ENCODE measurements around the gene COMMD10. TPM values are rescaled to one million over a fixed set of nuclear protein-coding genes. Genes with fewer than 3 reads are reported as not detected.

COMMD10 gene
- total RNA-seq, 2 experiments from 2014 or later = 26.0 to 27.6 TPM

- Mint-ChIP-seq H3K4me3 (no peak overlapping the region), H3K4me1 (ENCODE audit: low read depth) (no peaks in the 10 kb centered on the region), H3K27me3 (no peaks in the 10 kb centered on the region), H3K9me3 (peaks cover 6% of the 10 kb centered on the region), H3K27ac (no peak overlapping the region), H3K36me3 (ENCODE audit: low read depth) (peaks cover 70% of the 10 kb centered on the region)
- H3K36me3 ChIP-seq (ENCODE audit: insufficient read depth, low read length) = no peaks in the 10 kb centered on the region
- H3K9me3 ChIP-seq (ENCODE audit: control insufficient read depth in 1 of 2, insufficient read depth in 1 of 2, low read length in 2 of 2) = no peaks in the 10 kb centered on the region
- POLR2A ChIA-PET = no interaction called here
- DNase-seq (no peak), ATAC-seq (ENCODE audit: poor library complexity) (no peak)
- H3K27ac ChIP-seq (ENCODE audit: low read depth in 1 of 2, low read length in 2 of 2) = no peak overlapping the region
- no peak overlapping the region for H3K4me3 ChIP-seq (ENCODE audit: low read length)
- no peaks in the 10 kb centered on the region for H3K27me3 ChIP-seq (ENCODE audit: control insufficient read depth in 1 of 2, insufficient read depth in 2 of 2, low read length in 2 of 2)
- CTCF ChIA-PET = no interaction called here
- H3K4me1 ChIP-seq (ENCODE audit: insufficient read depth, low read length) = no peaks in the 10 kb centered on the region
- intact Hi-C loops (cut with DNase I, micrococcal nuclease) = no loop called here
- no peak for TF ChIP-seq CTCF (IDR thresholded peaks at IDR 0.05)
These were observed 149.9 kb downstream of the COMMD10 start for GRCh38 chr5:116234681-116235080.

- H3K36me3 Mint-ChIP-seq (ENCODE audit: low read depth) = peaks cover 88% of the 10 kb centered on the region
- no peaks in the 10 kb centered on the region for H3K27me3 Mint-ChIP-seq
- no peaks in the 10 kb centered on the region for H3K27me3 ChIP-seq (ENCODE audit: control insufficient read depth in 1 of 2, insufficient read depth in 2 of 2, low read length in 2 of 2)
- H3K4me3 ChIP-seq (ENCODE audit: low read length) = no peak overlapping the region
- ATAC-seq (ENCODE audit: poor library complexity) (no peak), DNase-seq (no peak)
- POLR2A ChIA-PET = no interaction called here
- H3K36me3 ChIP-seq (ENCODE audit: insufficient read depth, low read length) = no peaks in the 10 kb centered on the region
- no peak for TF ChIP-seq CTCF (IDR thresholded peaks at IDR 0.05)
- CTCF ChIA-PET = no interaction called here
- H3K4me1 Mint-ChIP-seq (ENCODE audit: low read depth) = no peaks in the 10 kb centered on the region
- H3K9me3 Mint-ChIP-seq = peaks cover 11% of the 10 kb centered on the region
- no peak overlapping the region for H3K27ac ChIP-seq (ENCODE audit: low read depth in 1 of 2, low read length in 2 of 2)
- no peak overlapping the region for H3K4me3 Mint-ChIP-seq
- no peak overlapping the region for H3K27ac Mint-ChIP-seq
- intact Hi-C loops (cut with DNase I, micrococcal nuclease) = no loop called here
- no peaks in the 10 kb centered on the region for H3K9me3 ChIP-seq (ENCODE audit: control insufficient read depth in 1 of 2, insufficient read depth in 1 of 2, low read length in 2 of 2)
- no peaks in the 10 kb centered on the region for H3K4me1 ChIP-seq (ENCODE audit: insufficient read depth, low read length)
These were observed 153.2 kb downstream of the COMMD10 start for GRCh38 chr5:116237917-116238500.

GRCh38 chr5:116242343-116242742, 157.5 kb downstream of the COMMD10 start:
- POLR2A ChIA-PET = no interaction called here
- ATAC-seq (ENCODE audit: poor library complexity) (no peak), DNase-seq (no peak)
- H3K4me1 ChIP-seq (ENCODE audit: insufficient read depth, low read length) = no peaks in the 10 kb centered on the region
- H3K4me3 ChIP-seq (ENCODE audit: low read length) = no peak overlapping the region
- intact Hi-C loops (cut with DNase I, micrococcal nuclease) = no loop called here
- H3K27ac ChIP-seq (ENCODE audit: low read depth in 1 of 2, low read length in 2 of 2) = no peak overlapping the region
- H3K27me3 ChIP-seq (ENCODE audit: control insufficient read depth in 1 of 2, insufficient read depth in 2 of 2, low read length in 2 of 2) = no peaks in the 10 kb centered on the region
- Mint-ChIP-seq H3K27ac (no peak overlapping the region), H3K27me3 (no peaks in the 10 kb centered on the region), H3K9me3 (peaks cover 23% of the 10 kb centered on the region), H3K36me3 (ENCODE audit: low read depth) (peaks cover 92% of the 10 kb centered on the region), H3K4me1 (ENCODE audit: low read depth) (no peaks in the 10 kb centered on the region), H3K4me3 (no peak overlapping the region)
- H3K36me3 ChIP-seq (ENCODE audit: insufficient read depth, low read length) = no peaks in the 10 kb centered on the region
- CTCF ChIA-PET = no interaction called here
- peaks cover 0 to 4% of the 10 kb centered on the region in 2 experiments for H3K9me3 ChIP-seq (ENCODE audit: control insufficient read depth in 1 of 2, insufficient read depth in 1 of 2, low read length in 2 of 2)
- no peak for TF ChIP-seq CTCF (IDR thresholded peaks at IDR 0.05)

All from CD4-positive, alpha-beta T cell (primary cell).